ENCODE measurements around the gene BCAP31. TPM values are rescaled to one million over a fixed set of nuclear protein-coding genes. Genes with fewer than 3 reads are reported as not detected.

The BCAP31 gene
- total RNA-seq, 3 donors from 2014 or later: 158 to 209 (median 181) TPM

DNA sequence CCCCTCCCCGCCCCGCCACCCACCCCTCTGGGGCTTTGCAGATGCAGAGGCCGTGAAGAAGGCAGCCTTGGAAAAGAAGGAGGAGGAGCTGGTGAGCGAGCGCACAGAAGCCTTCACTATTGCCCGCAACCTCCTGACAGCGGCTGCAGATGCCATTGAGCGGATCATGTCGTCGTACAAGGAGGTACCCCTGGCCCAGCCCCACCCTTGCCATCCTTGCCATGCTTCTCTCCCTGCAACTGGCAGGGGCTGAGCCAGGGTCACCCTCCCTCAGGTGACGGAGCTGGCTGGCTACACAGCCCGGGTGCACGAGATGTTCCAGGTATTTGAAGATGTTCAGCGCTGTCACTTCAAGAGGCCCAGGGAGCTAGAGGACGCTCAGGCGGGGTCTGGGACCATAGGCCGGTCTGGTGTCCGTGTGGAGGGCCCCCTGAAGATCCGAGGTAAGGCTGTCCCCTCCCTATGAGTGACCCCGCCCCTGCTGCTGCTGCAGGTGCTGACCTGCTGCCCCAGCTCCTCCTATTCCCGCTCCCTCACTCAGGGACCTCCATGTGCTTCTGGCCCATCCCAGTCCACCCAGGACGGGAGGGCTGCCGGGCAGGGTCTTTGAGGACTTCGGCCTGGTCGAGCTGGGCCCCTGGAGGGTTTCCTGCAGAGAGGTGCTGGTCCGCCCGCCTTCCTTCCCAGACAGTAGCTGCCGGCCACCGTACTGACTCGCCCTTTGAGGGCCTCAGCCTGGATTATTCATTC lies 12.1 kb upstream of the BCAP31 start:
- intact Hi-C loops (cut with DNase I, micrococcal nuclease): no loop called here

DNA sequence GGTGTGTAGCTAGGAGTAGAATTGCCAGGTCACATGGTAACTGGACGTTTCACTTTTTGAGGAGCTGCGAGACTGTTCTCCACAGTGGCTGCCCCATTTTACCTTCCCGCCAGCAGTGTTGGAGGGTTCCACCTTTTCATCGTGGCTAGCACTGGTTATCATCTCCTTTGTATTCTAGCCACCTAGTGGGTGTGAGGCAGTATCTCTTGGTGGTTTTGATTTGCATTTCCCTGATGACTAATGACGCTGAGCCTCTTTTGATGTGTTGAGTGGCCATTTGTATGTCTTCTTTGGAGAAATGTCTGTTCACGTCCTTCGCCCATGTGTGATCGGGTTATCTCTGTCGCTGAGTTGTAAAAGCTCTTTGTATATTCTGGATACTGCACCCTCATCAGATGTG lies 11.1 kb upstream of the BCAP31 start:
- TF ChIP-seq, protein P1, sequence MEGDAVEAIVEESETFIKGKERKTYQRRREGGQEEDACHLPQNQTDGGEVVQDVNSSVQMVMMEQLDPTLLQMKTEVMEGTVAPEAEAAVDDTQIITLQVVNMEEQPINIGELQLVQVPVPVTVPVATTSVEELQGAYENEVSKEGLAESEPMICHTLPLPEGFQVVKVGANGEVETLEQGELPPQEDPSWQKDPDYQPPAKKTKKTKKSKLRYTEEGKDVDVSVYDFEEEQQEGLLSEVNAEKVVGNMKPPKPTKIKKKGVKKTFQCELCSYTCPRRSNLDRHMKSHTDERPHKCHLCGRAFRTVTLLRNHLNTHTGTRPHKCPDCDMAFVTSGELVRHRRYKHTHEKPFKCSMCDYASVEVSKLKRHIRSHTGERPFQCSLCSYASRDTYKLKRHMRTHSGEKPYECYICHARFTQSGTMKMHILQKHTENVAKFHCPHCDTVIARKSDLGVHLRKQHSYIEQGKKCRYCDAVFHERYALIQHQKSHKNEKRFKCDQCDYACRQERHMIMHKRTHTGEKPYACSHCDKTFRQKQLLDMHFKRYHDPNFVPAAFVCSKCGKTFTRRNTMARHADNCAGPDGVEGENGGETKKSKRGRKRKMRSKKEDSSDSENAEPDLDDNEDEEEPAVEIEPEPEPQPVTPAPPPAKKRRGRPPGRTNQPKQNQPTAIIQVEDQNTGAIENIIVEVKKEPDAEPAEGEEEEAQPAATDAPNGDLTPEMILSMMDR (IDR thresholded peaks at IDR 0.05): no peak
- Histone ChIP-seq H3K4me1 (ENCODE audit: low read depth) (no peaks in the 10 kb centered on the region), H3K36me3 (ENCODE audit: low read depth) (no peaks in the 10 kb centered on the region), H3K9me3 (no peaks in the 10 kb centered on the region), H3K4me3 (no peak overlapping the region)
- ATAC-seq: no peak
- DNase-seq: no peak
- intact Hi-C loops (cut with DNase I, micrococcal nuclease): no loop called here

More for the DNA sequence above, 12.1 kb upstream of the BCAP31 start:
- Histone ChIP-seq H3K9me3 (no peaks in the 10 kb centered on the region), H3K4me3 (no peak overlapping the region), H3K36me3 (ENCODE audit: low read depth) (no peaks in the 10 kb centered on the region), H3K4me1 (ENCODE audit: low read depth) (no peaks in the 10 kb centered on the region)
- DNase-seq: no peak
- TF ChIP-seq, protein P1 (IDR thresholded peaks at IDR 0.05): no peak
- ATAC-seq: no peak

DNA sequence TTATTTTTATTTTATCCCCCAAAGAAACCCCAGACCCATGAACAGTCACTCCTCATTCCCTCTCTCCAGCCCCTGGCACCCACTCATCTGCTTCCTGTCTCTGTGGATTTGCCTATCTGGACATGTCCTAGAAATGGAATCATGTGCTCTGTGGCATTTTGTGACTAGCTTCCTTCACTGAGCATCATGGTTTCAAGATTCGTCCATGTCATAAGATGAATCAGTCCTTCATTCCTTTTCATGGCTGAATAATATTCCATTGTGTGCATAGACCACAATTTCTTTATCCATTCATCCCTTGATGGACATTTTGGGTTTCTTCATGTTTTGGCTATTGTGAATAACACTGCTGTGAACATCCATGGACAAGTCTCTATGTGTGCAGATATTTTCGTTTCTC lies 10.7 kb upstream of the BCAP31 start:
- intact Hi-C loops (cut with DNase I, micrococcal nuclease): no loop called here
- TF ChIP-seq, protein P1 (IDR thresholded peaks at IDR 0.05): no peak
- no peak for ATAC-seq
- no peaks in the 10 kb centered on the region for H3K9me3 ChIP-seq
- no peaks in the 10 kb centered on the region for H3K36me3 ChIP-seq (ENCODE audit: low read depth)
- no peak for DNase-seq
- no peaks in the 10 kb centered on the region for H3K4me1 ChIP-seq (ENCODE audit: low read depth)
- no peak overlapping the region for H3K4me3 ChIP-seq

DNA sequence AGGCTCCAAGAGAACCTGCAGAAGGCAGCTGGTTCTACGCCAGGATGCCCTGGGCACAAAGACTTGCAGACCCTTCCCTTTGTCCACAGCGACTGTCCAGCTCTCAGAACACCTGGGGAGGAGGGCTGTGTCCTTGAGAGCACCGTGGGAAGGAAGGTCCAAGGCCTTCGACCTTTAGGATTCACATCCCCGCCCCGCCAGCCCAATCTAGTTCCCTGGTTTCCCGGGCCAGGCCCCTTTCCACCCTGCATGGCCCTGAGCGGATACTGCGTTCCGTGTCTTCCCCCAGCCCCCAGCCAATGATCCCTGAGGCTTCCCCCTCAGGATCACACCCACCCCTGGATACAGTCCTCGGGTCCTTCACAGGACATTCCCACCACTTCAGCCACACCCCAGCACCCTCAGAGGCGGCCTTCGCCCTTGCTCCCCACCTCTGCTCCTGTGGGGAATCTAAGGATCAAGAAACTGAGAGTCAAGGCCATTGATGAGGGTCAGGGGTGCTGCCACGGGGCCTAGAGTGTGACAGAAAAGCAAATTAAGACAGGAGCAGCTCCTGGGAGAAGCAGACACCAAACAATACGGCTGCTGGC lies 9.6 kb upstream of the BCAP31 start:
- intact Hi-C loops (cut with DNase I, micrococcal nuclease): no loop called here
- ATAC-seq (no peak), DNase-seq (no peak)
- Histone ChIP-seq H3K4me1 (ENCODE audit: low read depth) (no peaks in the 10 kb centered on the region), H3K4me3 (no peak overlapping the region), H3K36me3 (ENCODE audit: low read depth) (no peaks in the 10 kb centered on the region), H3K9me3 (no peaks in the 10 kb centered on the region)
- TF ChIP-seq, protein P1 (IDR thresholded peaks at IDR 0.05): no peak

DNA sequence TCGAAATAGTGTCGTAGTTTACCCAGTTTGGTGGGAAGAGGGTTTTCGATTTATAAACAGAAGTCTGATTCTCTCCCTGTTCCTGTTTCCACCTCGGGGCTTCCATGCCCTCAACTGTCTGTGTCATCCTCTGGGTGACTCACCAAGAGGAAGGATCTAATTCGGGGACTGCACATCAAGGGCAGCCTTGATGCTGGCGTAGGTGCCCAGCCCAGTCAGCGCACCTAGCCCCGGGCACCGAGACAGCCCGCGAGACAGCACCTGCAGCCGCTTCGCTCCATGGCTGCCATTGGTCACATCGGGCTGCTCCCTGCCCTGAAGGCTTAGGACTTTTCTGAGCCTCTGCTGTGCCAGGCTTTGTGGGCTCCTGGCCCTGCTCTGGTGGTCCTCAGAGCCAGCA lies 8.2 kb upstream of the BCAP31 start:
- TF ChIP-seq, protein P1 (IDR thresholded peaks at IDR 0.05): no peak
- no peak overlapping the region for H3K4me3 ChIP-seq
- H3K9me3 ChIP-seq: no peaks in the 10 kb centered on the region
- H3K36me3 ChIP-seq (ENCODE audit: low read depth): no peaks in the 10 kb centered on the region
- no peak for DNase-seq
- ATAC-seq: no peak
- peaks cover 8% of the 10 kb centered on the region for H3K4me1 ChIP-seq (ENCODE audit: low read depth)
- intact Hi-C loops (cut with DNase I, micrococcal nuclease): no loop called here
